LHCN-M2 (cell line): Measurements from ENCODE around the gene CIRBP. TPM values are rescaled to one million over a fixed set of nuclear protein-coding genes. Genes with fewer than 3 reads are reported as not detected.

Experiments
- DNase-seq: peaks from one replicate; pipeline ENCODE4 v3.0.0-alpha.2; 2012; ENCODE audit warnings: low read depth
- total RNA-seq: library from RNA; depleted of rRNA; stranded (reverse); fragments of >200 nt; gene quantifications from 2 replicates; pipeline ENCODE4 v1.2.3, GENCODE V29; 2014

Gene CIRBP
- total RNA-seq, 1 experiment from 2014 or later = 293 TPM

- DNase-seq = no peak
Measured at GRCh38 chr19:1266916-1267476, 2.1 kb upstream of the CIRBP start.

- DNase-seq = no peak
Measured at GRCh38 chr19:1267477-1268225, 1.5 kb upstream of the CIRBP start.

GRCh38 chr19:1268226-1269064, 687 bp upstream of the CIRBP start:
- no peak for DNase-seq

GRCh38 chr19:1269478-1270212, 513 bp downstream of the CIRBP start:
- DNase-seq = peak; percentile 88

GRCh38 chr19:1270213-1270853, 1.2 kb downstream of the CIRBP start:
- no peak for DNase-seq

GRCh38 chr19:1270854-1271527, 1.9 kb downstream of the CIRBP start:
- DNase-seq = no peak

GRCh38 chr19:1271528-1272422, 2.6 kb downstream of the CIRBP start:
- no peak for DNase-seq

GRCh38 chr19:1272423-1273262, 3.5 kb downstream of the CIRBP start:
- DNase-seq = no peak

- DNase-seq = no peak
Measured at GRCh38 chr19:1273263-1274041, 4.3 kb downstream of the CIRBP start.

GRCh38 chr19:1274081-1274851, 5.1 kb downstream of the CIRBP start:
- DNase-seq = no peak

GRCh38 chr19:1274852-1275259, 5.7 kb downstream of the CIRBP start:
- no peak for DNase-seq

- DNase-seq = peak; percentile 97
Measured at GRCh38 chr19:1275260-1275975, 6.3 kb downstream of the CIRBP start, which contains the start of gene FAM174C. FAM174C (plus strand) TSS chr19:1275530; CDS start chr19:1275550, 20 bp downstream.

GRCh38 chr19:1275976-1276627, 7.0 kb downstream of the CIRBP start:
- no peak for DNase-seq

GRCh38 chr19:1276628-1277022, 7.5 kb downstream of the CIRBP start:
- no peak for DNase-seq

GRCh38 chr19:1277061-1277460, 7.9 kb downstream of the CIRBP start:
- DNase-seq = no peak

GRCh38 chr19:1278074-1278473, 8.9 kb downstream of the CIRBP start:
- no peak for DNase-seq
